GM12874 (cell line): ENCODE results near the gene LGI4.

Source experiments
- CTCF ChIP-seq: IDR thresholded peaks from 2 replicates; pipeline ENCODE4 v1.5.1; 2011; ENCODE audit warnings: low read depth, mild to moderate bottlenecking, control low read depth, low read length, moderate library complexity; ENCODE audit not compliant: insufficient read depth

LGI4 gene

GRCh38 chr19:35104361-35104760, 30.5 kb downstream of the LGI4 start:
- no peak for TF ChIP-seq CTCF

- TF ChIP-seq CTCF = no peak
Measured at GRCh38 chr19:35100588-35101533, 34.0 kb downstream of the LGI4 start.

- TF ChIP-seq CTCF = no peak
Measured at GRCh38 chr19:35099897-35100275, 35.0 kb downstream of the LGI4 start.

GRCh38 chr19:35099155-35099896, 35.5 kb downstream of the LGI4 start:
- TF ChIP-seq CTCF = no peak

GRCh38 chr19:35098413-35099049, 36.3 kb downstream of the LGI4 start:
- TF ChIP-seq CTCF = no peak

- TF ChIP-seq CTCF = no peak
Measured at GRCh38 chr19:35095667-35096368, 39.0 kb downstream of the LGI4 start.
